ENCODE data around the gene OR4D9. TPM values are rescaled to one million over a fixed set of nuclear protein-coding genes. Genes with fewer than 3 reads are reported as not detected.

OR4D9 gene
- total RNA-seq: not detected in 2 replicates

GRCh38 chr11:59510941-59511589, at the start of gene OR4D9:
OR4D9 (plus strand) TSS chr11:59511539; CDS start chr11:59514913, 3,374 bp downstream.

DNA sequence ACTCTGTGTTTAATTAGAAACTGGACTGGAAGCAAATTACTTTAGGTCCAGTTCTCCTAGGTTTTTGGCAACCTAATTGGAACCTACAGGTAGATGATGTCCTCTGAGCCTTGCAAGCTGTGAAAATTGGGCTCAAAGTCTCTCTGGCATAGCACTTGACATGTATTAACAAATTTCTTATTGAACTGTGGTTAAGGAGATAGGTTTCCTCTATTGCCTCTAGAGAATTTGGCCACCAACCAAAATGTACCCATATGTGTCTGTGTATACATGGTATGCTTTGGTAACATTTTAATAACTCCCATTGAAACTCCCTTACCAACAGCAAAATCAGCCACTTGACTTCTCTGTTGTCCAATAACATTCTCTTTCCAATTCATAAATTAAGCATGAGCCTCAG, 38.3 kb upstream of the OR4D9 start, which contains the start of gene OR4D10:
OR4D10 (plus strand) TSS at position 301 of the 400 bp plus-strand sequence. CDS start 4,115 bp downstream, outside the sequence.

DNA sequence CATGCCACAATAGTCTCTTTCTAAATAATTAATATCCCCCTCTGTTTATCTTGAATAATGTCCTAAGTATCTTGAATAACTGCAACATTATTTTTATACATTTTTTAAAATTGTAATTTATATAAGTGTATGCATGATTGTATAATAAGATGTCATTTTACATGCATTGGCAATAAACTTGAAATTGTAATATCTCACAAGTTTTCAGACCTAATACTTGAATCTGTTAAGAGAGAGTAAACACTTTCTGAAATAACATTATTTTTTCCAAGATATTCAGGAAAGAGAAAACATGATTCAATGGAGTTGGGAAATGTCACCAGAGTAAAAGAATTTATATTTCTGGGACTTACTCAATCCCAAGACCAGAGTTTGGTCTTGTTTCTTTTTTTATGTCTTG, 8.1 kb upstream of the OR4D9 start, which contains the start of gene OR4D11:
OR4D11 (plus strand) TSS at position 301 of the 400 bp plus-strand sequence; CDS start at position 301, 0 bp downstream.

Other genes starting within 250 kb of the OR4D9 start
- not detected in 2 replicates for gene OR5AN1, start 152.6 kb upstream of the OR4D9 start, total RNA-seq
- not detected in 2 replicates for gene OR5A2, start 85.1 kb upstream of the OR4D9 start, total RNA-seq
- gene OR5A1, start 75.1 kb upstream of the OR4D9 start, total RNA-seq: not detected in 2 replicates
- not detected in 2 replicates for gene OR4D6, start 54.6 kb upstream of the OR4D9 start, total RNA-seq
- gene OR4D10, start 38.2 kb upstream of the OR4D9 start, total RNA-seq: not detected in 2 replicates
- gene OR4D11, start 8.0 kb upstream of the OR4D9 start, total RNA-seq: not detected in 2 replicates
- 31.6 and 34.6 TPM in 2 replicates for gene OSBP, start 104.2 kb downstream of the OR4D9 start, total RNA-seq
- 9.2 and 11.9 TPM in 2 replicates for gene PATL1, start 157.5 kb downstream of the OR4D9 start, total RNA-seq
- not detected in 2 replicates for gene OR10V1, start 202.3 kb downstream of the OR4D9 start, total RNA-seq
- 17.6 and 21.7 TPM in 2 replicates for gene STX3, start 243.8 kb downstream of the OR4D9 start, total RNA-seq

Measured in subcutaneous preadipocyte (primary cell).